HG02571 (cell line): ENCODE results near the gene SV2C.
"Not testable (repeated sequence)": the region's sequence is repeated elsewhere in the genome, so short reads cannot be mapped to it uniquely, and the experiment has no call there.

Source experiments
- ATAC-seq: cut with Tn5 transposase; IDR thresholded peaks from one replicate; pipeline ENCODE4 v1.9.1; 2021; ENCODE audit warnings: mild to moderate bottlenecking, moderate library complexity; ENCODE audit not compliant: unreplicated experiment

SV2C gene

GRCh38 chr5:76292620-76293322 is 209.6 kb downstream of the SV2C start:
- no peak for ATAC-seq

- no peak for ATAC-seq
Observed at GRCh38 chr5:76294573-76294972, 211.4 kb downstream of the SV2C start.

- ATAC-seq, result no peak
Observed at GRCh38 chr5:76298852-76299251, 215.7 kb downstream of the SV2C start.

- ATAC-seq, result no peak
Observed at GRCh38 chr5:76299592-76299991, 216.4 kb downstream of the SV2C start.

GRCh38 chr5:76301932-76302331 is 218.7 kb downstream of the SV2C start:
- not testable (repeated sequence) for ATAC-seq

- ATAC-seq, result not testable (repeated sequence)
Observed at GRCh38 chr5:76302661-76303060, 219.5 kb downstream of the SV2C start.

DNA sequence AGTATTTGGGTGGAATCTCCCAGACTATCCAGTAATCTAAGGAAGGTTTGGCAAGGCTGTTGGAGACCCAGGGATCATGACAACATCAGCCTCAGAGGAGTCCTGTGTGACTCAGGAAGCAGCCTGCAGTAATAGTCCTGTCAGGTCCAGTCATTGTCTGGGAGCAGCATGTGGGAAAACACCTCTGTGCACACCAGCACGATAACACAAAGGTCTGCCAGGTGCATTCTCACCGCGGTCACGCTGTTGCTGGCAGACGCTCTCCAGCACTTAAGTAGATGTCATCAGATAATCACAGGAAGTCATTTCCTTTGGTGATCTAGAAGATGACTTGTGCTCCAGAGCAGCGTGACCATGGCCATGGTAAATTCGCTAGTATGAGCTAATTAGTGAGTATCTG is 220.7 kb downstream of the SV2C start:
- no peak for ATAC-seq

DNA sequence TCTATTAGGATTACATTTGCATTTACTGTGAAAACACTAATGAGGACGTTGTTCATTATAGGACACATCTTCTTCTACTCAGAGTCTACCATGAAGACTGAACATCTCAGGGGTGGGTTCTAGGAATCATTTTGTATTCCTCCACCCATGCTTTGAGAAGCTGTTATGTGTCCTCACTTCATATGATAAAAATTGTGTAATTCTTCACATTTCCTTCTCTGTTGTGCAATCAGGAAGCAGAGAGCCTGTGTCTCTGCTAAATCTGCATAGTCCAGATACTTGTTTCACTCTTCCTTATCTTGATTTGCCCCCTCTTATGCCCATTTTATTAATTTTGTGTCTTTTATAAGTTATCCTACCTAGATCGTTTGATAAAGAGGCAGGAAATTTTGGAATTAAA is 222.1 kb downstream of the SV2C start:
- ATAC-seq, result no peak

GRCh38 chr5:76305775-76306174 is 222.6 kb downstream of the SV2C start:
- no peak for ATAC-seq

DNA sequence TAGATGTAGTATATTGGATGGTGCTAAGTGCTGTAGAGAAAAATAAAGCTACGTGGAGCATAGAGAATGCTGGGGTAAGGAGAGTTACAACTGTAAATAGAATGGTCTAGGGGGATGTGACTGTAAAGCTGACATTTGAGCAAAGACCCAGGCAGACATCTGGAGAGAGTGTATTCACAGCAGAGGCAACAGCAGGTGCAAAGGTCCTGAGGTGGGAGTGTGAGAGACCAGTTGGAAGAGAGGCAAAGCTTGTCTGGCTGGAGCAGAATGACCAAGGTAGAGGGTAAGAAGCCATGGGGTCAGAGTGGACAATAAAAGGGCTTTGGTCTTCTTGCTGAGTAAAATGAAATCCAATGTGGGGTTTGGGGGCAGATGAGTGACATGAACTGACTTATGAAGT is 227.0 kb downstream of the SV2C start:
- no peak for ATAC-seq

DNA sequence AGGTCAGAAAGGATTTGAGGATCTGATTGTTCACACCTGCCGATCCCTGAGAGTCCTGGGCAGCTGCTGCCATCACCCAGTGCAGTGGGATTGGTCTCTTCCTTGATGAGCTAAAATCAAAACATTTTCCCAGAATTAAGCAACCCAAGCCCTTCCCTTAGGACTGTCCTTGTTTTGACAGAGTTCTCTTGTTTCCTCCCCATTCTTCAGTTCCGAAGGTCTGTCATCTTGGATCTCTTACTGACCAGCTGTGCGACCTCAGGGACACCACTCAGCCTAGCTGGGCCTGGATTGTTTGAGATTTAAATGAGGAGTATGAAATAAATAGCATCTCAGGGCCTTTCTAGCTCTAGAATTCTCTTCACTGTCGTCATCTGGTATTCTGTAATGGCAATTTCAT is 229.6 kb downstream of the SV2C start:
- no peak for ATAC-seq

GRCh38 chr5:76314643-76315042 is 231.5 kb downstream of the SV2C start:
- no peak for ATAC-seq

GRCh38 chr5:76319673-76320072 is 236.5 kb downstream of the SV2C start:
- ATAC-seq, result no peak

GRCh38 chr5:76323494-76323893 is 240.3 kb downstream of the SV2C start:
- ATAC-seq, result not testable (repeated sequence)

DNA sequence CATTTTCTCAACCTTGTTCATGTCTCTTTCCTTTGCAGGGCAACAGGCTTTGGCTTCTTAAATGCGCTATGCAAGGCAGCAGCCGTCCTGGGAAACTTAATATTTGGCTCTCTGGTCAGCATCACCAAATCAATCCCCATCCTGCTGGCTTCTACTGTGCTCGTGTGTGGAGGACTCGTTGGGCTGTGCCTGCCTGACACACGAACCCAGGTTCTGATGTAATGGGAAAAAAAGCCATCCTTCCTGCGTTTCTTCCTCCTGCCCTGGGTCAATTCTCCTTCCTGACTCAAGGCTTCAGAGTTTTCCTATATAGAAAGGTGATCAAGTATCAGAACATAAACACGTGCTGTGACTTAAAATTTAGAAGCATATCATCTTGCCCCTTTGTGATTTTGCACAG is 242.1 kb downstream of the SV2C start:
- no peak for ATAC-seq

GRCh38 chr5:76325876-76326491 is 242.8 kb downstream of the SV2C start:
- ATAC-seq, result no peak

DNA sequence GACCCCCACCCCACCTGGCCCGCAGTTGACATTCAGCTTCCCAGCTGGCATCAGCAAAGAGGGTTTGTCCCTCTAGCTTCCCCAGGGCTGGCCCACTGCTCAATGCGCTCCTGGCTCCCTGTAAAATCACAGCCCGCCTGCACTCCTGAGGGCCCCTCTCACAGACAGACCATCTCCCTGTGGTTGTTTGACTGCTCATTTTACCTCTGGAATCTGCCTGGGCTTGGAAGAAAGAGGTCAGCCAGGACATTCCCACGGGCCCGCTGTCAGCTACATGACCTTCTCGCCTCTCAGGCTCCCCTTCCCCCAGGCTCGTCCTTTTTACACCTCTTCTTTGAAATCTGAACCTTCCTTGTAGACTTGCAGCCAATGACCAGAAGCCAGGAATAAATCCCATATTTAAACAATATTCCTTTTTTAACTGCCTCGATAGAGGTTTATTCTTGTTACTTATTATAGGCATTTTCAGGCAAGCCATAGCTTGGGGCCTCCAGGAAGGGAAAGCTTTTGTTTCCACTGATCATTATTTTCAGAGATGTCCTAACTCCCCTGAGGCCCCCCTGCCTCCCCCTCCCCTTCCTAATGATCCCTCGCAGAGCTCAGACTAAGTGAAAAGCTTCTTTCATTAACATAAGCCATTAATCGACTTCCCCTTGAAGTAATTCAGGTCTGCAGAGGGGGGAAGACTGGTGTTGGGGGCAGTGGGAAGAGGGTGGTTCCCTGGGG is 243.6 kb downstream of the SV2C start:
- no peak for ATAC-seq

- no peak for ATAC-seq
Observed at GRCh38 chr5:76329346-76329745, 246.2 kb downstream of the SV2C start.

GRCh38 chr5:76331126-76331525 is 247.9 kb downstream of the SV2C start:
- ATAC-seq, result no peak

GRCh38 chr5:76332102-76332501 is 248.9 kb downstream of the SV2C start:
- no peak for ATAC-seq

DNA sequence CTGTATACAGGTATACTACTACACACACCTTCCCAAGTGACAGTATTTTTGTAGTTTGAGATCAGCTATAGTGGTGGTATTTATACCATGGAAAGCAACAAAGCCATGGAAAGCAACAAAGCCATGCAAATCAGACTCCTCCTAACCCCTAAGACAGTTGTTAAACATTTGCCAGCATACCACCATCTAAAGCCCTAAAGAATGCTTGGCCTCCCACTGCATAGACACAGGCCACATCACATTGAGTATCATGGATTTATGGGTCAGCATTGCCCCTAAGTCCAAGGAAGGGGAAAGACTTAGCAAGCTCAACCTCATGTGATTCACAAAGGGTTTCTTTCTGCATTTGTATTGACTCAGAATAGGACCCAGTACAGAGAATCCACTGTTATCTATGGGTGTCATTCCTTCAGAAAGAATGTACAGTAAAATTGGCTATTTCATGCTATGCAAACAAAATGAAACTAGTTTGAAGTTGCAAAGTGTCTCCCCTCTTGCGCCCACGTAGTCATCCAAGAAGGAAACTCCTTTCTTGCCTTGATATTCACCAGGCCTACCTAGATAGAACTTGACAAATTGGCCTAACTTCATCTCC is 249.5 kb downstream of the SV2C start:
- ATAC-seq, result no peak

- ATAC-seq, result no peak
Observed at GRCh38 chr5:76333571-76333970, 250.4 kb downstream of the SV2C start.
